ENCODE measurements around the gene CCNT1. TPM values are rescaled to one million over a fixed set of nuclear protein-coding genes. Genes with fewer than 3 reads are reported as not detected.

Gene CCNT1
- total and polyA plus RNA-seq, 4 donors, result 3.2 to 18.2 (median 10.4) TPM

DNA sequence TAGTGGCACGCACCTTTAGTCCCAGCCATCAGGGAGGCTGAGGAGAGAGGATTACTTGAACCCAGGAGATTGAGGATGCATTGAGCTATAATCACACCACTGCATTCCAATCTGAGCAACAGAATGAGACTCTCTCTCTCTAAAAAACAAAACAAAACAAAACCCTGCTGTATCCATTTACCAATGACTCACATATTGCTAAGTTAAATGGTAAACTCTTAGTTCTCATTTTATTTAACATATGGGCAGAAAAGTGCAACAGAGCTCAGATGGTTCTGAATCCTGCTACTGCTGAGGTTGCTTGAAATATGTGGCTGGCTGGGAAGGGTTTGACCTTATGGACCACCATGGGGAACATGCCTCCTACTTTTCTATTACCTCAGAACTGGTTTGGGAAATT lies 33.7 kb upstream of the CCNT1 start:
- Histone ChIP-seq H3K9ac (ENCODE audit: low read depth in 1 of 2, low read length in 2 of 2) (no peak overlapping the region), H3K27me3 (ENCODE audit: control insufficient read depth in 4 of 4, insufficient read depth in 4 of 4, low read length in 3 of 4) (no peaks in the 10 kb centered on the region), H3K27ac (ENCODE audit: low read depth in 1 of 2, low read length in 2 of 2) (no peak overlapping the region), H3K9me3 (ENCODE audit: control insufficient read depth in 4 of 4, low read length in 3 of 4) (no peaks in the 10 kb centered on the region), H3K36me3 (ENCODE audit: control insufficient read depth in 4 of 4, insufficient read depth in 3 of 4, low read depth in 1 of 4, low read length in 3 of 4) (no peaks in the 10 kb centered on the region), H3K4me1 (ENCODE audit: control insufficient read depth in 4 of 4, insufficient read depth in 4 of 4, low read length in 3 of 4) (no peaks in the 10 kb centered on the region), H3K4me3 (ENCODE audit: low read depth in 1 of 3, low read length in 3 of 3) (no peak overlapping the region)
- 98% methylated on average over 1 of the region's 1 CpG for WGBS
- DNase-seq (ENCODE audit: low spot score), result no peak
- TF ChIP-seq JUND (IDR thresholded peaks at IDR 0.05), result no peak
- TF ChIP-seq, protein P1, sequence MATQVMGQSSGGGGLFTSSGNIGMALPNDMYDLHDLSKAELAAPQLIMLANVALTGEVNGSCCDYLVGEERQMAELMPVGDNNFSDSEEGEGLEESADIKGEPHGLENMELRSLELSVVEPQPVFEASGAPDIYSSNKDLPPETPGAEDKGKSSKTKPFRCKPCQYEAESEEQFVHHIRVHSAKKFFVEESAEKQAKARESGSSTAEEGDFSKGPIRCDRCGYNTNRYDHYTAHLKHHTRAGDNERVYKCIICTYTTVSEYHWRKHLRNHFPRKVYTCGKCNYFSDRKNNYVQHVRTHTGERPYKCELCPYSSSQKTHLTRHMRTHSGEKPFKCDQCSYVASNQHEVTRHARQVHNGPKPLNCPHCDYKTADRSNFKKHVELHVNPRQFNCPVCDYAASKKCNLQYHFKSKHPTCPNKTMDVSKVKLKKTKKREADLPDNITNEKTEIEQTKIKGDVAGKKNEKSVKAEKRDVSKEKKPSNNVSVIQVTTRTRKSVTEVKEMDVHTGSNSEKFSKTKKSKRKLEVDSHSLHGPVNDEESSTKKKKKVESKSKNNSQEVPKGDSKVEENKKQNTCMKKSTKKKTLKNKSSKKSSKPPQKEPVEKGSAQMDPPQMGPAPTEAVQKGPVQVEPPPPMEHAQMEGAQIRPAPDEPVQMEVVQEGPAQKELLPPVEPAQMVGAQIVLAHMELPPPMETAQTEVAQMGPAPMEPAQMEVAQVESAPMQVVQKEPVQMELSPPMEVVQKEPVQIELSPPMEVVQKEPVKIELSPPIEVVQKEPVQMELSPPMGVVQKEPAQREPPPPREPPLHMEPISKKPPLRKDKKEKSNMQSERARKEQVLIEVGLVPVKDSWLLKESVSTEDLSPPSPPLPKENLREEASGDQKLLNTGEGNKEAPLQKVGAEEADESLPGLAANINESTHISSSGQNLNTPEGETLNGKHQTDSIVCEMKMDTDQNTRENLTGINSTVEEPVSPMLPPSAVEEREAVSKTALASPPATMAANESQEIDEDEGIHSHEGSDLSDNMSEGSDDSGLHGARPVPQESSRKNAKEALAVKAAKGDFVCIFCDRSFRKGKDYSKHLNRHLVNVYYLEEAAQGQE (IDR thresholded peaks at IDR 0.05), result no peak
- no peak for TF ChIP-seq HNF4A (conservative IDR thresholded peaks at IDR 0.05)
- no peak for TF ChIP-seq RAD21 (IDR thresholded peaks at IDR 0.05)
- TF ChIP-seq MAX (IDR thresholded peaks at IDR 0.05), result no peak
- TF ChIP-seq, protein P2, sequence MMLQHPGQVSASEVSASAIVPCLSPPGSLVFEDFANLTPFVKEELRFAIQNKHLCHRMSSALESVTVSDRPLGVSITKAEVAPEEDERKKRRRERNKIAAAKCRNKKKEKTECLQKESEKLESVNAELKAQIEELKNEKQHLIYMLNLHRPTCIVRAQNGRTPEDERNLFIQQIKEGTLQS (IDR thresholded peaks at IDR 0.05), result no peak
- TF ChIP-seq EGR1 (IDR thresholded peaks at IDR 0.05; ENCODE audit: low read depth in 2 of 2), result no peak
- TF ChIP-seq HNF4G (IDR thresholded peaks at IDR 0.05), result no peak
- no peak for TF ChIP-seq GABPA (IDR thresholded peaks at IDR 0.05 in 1 of 2, conservative IDR thresholded peaks at IDR 0.05 in 1 of 2)
- no peak for TF ChIP-seq RXRA (IDR thresholded peaks at IDR 0.05)
- no peak for TF ChIP-seq FOXA2 (IDR thresholded peaks at IDR 0.05)
- no peak for TF ChIP-seq NR2F2 (IDR thresholded peaks at IDR 0.05)
- TF ChIP-seq TAF1 (conservative IDR thresholded peaks at IDR 0.05), result no peak
- TF ChIP-seq, protein P3, sequence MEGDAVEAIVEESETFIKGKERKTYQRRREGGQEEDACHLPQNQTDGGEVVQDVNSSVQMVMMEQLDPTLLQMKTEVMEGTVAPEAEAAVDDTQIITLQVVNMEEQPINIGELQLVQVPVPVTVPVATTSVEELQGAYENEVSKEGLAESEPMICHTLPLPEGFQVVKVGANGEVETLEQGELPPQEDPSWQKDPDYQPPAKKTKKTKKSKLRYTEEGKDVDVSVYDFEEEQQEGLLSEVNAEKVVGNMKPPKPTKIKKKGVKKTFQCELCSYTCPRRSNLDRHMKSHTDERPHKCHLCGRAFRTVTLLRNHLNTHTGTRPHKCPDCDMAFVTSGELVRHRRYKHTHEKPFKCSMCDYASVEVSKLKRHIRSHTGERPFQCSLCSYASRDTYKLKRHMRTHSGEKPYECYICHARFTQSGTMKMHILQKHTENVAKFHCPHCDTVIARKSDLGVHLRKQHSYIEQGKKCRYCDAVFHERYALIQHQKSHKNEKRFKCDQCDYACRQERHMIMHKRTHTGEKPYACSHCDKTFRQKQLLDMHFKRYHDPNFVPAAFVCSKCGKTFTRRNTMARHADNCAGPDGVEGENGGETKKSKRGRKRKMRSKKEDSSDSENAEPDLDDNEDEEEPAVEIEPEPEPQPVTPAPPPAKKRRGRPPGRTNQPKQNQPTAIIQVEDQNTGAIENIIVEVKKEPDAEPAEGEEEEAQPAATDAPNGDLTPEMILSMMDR (IDR thresholded peaks at IDR 0.05; ENCODE audit: low read depth, low read length, missing input control), result no peak
- no peak for TF ChIP-seq FOXA1 (IDR thresholded peaks at IDR 0.05)

- TF ChIP-seq MAX (IDR thresholded peaks at IDR 0.05) (no peak), RAD21 (IDR thresholded peaks at IDR 0.05) (no peak), NR2F2 (IDR thresholded peaks at IDR 0.05) (no peak), HNF4A (conservative IDR thresholded peaks at IDR 0.05) (peak in 1 of 2 donors; percentile 9), SP1 (IDR thresholded peaks at IDR 0.05) (no peak), HNF4G (IDR thresholded peaks at IDR 0.05) (no peak), YY1 (IDR thresholded peaks at IDR 0.05) (no peak), RXRA (IDR thresholded peaks at IDR 0.05) (no peak)
- TF ChIP-seq, protein P2 (IDR thresholded peaks at IDR 0.05), result no peak
- TF ChIP-seq, protein P4, sequence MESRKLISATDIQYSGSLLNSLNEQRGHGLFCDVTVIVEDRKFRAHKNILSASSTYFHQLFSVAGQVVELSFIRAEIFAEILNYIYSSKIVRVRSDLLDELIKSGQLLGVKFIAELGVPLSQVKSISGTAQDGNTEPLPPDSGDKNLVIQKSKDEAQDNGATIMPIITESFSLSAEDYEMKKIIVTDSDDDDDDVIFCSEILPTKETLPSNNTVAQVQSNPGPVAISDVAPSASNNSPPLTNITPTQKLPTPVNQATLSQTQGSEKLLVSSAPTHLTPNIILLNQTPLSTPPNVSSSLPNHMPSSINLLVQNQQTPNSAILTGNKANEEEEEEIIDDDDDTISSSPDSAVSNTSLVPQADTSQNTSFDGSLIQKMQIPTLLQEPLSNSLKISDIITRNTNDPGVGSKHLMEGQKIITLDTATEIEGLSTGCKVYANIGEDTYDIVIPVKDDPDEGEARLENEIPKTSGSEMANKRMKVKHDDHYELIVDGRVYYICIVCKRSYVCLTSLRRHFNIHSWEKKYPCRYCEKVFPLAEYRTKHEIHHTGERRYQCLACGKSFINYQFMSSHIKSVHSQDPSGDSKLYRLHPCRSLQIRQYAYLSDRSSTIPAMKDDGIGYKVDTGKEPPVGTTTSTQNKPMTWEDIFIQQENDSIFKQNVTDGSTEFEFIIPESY (IDR thresholded peaks at IDR 0.05), result peak; percentile 21
- Histone ChIP-seq H3K27me3 (ENCODE audit: control insufficient read depth in 4 of 4, insufficient read depth in 4 of 4, low read length in 3 of 4) (peaks cover 0 to 4% (median 0%) of the 10 kb centered on the region in 4 donors), H3K9ac (ENCODE audit: low read depth in 1 of 2, low read length in 2 of 2) (no peak overlapping the region), H3K4me1 (ENCODE audit: control insufficient read depth in 4 of 4, insufficient read depth in 4 of 4, low read length in 3 of 4) (no peaks in the 10 kb centered on the region), H3K36me3 (ENCODE audit: control insufficient read depth in 4 of 4, insufficient read depth in 3 of 4, low read depth in 1 of 4, low read length in 3 of 4) (no peaks in the 10 kb centered on the region), H3K4me3 (ENCODE audit: low read depth in 1 of 3, low read length in 3 of 3) (no peak overlapping the region), H3K27ac (ENCODE audit: low read depth in 1 of 2, low read length in 2 of 2) (no peak overlapping the region), H3K9me3 (ENCODE audit: control insufficient read depth in 4 of 4, low read length in 3 of 4) (no peaks in the 10 kb centered on the region)
- WGBS, result 77% methylated on average over 9 of the region's 9 CpGs
- DNase-seq (ENCODE audit: low spot score), result no peak
Observed at GRCh38 chr12:48744251-48745008, 27.9 kb upstream of the CCNT1 start.
